ENCODE measurements around the gene TESMIN.

The TESMIN gene, protein sequence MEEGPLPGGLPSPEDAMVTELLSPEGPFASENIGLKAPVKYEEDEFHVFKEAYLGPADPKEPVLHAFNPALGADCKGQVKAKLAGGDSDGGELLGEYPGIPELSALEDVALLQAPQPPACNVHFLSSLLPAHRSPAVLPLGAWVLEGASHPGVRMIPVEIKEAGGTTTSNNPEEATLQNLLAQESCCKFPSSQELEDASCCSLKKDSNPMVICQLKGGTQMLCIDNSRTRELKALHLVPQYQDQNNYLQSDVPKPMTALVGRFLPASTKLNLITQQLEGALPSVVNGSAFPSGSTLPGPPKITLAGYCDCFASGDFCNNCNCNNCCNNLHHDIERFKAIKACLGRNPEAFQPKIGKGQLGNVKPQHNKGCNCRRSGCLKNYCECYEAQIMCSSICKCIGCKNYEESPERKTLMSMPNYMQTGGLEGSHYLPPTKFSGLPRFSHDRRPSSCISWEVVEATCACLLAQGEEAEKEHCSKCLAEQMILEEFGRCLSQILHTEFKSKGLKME

DNA sequence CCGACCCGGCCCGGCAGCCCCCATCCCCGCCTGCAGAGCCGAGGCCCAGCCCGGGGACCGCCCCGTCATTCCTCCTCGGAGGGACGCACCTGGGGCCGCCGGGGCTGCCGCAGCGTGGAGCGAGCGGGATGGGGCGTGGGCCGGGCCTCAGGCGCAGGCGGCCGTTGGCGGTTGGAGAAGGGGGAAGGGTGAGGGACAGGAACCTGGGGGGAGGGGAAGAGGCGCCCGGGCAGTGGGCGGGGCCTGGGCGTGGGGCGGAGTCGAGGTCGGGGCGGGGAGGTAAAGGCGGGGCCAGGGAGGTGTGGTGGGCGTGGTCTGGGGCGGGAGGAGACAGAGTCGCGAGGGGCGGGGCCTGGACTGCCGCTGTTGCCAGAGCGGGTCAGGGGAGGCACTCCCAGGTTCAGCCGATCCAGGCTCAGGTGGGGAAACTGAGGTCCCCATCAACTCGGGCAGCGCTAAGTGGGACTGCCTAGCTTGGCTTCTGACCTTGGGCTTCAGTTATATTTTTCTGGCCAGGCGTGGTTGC lies at the start of gene TESMIN:
Gene TESMIN, minus strand, starts transcription at position 190 of the 526 bp plus-strand sequence. CDS start 860 bp downstream, outside the sequence.
- peak; percentile 99 for DNase-seq (ENCODE audit: low spot score)
- in situ Hi-C loops (cut with MboI; ENCODE audit: low sequenced_read_pairs, unreplicated experiment), result no loop called here
- TF ChIP-seq, protein P1, sequence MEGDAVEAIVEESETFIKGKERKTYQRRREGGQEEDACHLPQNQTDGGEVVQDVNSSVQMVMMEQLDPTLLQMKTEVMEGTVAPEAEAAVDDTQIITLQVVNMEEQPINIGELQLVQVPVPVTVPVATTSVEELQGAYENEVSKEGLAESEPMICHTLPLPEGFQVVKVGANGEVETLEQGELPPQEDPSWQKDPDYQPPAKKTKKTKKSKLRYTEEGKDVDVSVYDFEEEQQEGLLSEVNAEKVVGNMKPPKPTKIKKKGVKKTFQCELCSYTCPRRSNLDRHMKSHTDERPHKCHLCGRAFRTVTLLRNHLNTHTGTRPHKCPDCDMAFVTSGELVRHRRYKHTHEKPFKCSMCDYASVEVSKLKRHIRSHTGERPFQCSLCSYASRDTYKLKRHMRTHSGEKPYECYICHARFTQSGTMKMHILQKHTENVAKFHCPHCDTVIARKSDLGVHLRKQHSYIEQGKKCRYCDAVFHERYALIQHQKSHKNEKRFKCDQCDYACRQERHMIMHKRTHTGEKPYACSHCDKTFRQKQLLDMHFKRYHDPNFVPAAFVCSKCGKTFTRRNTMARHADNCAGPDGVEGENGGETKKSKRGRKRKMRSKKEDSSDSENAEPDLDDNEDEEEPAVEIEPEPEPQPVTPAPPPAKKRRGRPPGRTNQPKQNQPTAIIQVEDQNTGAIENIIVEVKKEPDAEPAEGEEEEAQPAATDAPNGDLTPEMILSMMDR (IDR thresholded peaks at IDR 0.05; ENCODE audit: borderline replicate concordance, control extremely low read depth, extremely low read depth, insufficient read depth, missing control alignments), result no peak

DNA sequence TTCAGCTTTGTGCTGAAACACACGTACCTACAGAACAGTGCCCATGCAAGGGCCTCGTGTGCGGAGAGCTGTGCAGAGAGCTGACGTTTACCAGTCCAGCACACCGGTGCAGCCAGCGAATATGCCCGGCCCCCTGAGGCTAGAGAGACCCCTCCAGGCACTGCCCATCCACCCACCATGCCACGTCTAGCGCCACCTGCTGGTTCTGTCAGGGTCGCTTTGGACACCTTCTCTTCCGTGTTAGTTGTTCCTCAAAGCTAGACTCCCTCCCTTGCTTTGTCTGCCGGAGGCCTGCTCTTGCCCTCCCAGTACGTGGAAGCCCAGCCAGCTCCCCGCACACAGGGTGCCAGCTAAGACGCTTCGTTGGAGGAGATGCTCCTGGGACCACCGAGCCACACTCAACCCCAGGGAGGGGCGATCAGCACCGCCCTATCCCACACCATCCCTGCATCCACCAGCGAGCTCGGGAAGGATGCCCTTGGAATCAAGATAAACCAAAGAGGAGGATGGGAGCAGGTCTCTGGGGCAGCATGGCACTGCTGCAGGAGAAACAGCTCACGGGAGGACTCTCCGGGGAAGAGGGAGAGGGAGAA lies 47.0 kb upstream of the TESMIN start:
- in situ Hi-C loops (cut with MboI; ENCODE audit: low sequenced_read_pairs, unreplicated experiment), result no loop called here
- peak; percentile 69 for DNase-seq (ENCODE audit: low spot score)
- TF ChIP-seq, protein P1 (IDR thresholded peaks at IDR 0.05; ENCODE audit: borderline replicate concordance, control extremely low read depth, extremely low read depth, insufficient read depth, missing control alignments), result peak; percentile 45

DNA sequence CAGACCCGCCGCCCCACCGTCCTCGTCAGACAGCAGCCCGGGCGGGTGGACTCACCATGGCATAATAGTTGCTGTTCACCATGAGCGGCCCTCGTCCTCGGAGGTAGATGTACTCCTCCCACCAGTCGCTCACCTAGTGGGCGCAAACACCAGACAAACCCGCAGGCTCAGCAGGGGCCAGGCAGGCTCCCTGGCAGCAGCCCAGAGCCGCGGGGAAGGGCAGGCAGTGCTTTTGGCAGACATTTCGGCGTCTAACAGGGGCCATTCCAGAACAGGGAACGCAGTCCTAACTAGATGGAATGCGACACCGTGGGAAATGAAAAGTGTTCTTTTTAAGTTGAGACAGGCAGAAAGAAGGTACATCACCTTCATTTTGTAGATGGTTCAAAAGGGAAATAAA lies 45.5 kb upstream of the TESMIN start:
- TF ChIP-seq, protein P1 (IDR thresholded peaks at IDR 0.05; ENCODE audit: borderline replicate concordance, control extremely low read depth, extremely low read depth, insufficient read depth, missing control alignments), result no peak
- in situ Hi-C loops (cut with MboI; ENCODE audit: low sequenced_read_pairs, unreplicated experiment), result no loop called here
- DNase-seq (ENCODE audit: low spot score), result no peak

DNA sequence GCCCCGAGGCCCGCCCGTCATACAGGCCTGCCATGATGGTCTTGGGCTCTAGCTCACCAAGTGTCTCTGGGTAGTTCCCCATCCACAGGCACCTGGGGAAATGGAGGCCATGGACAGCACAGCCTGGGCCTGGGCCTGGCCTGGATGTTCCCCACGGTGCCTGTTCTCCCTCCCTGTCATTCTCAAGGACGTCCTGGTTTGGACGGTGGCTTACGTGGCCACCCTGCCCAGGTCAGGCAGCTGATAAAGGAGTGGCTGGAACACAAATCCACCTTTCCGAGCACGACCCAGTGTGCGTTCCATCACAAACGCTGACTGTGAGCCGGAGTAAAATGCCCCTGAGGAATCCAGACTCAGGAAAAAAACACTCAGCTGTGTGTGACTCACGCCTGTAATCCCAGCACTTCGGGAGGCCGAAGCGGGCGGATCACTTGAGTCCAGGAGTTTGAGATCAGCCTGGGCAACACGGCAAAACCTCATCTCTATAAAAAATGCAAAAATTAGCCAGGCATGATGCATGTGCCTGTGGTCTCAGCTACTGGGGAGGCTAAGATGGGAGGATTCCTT lies 41.2 kb upstream of the TESMIN start:
- in situ Hi-C loops (cut with MboI; ENCODE audit: low sequenced_read_pairs, unreplicated experiment), result no loop called here
- TF ChIP-seq, protein P1 (IDR thresholded peaks at IDR 0.05; ENCODE audit: borderline replicate concordance, control extremely low read depth, extremely low read depth, insufficient read depth, missing control alignments), result no peak
- DNase-seq (ENCODE audit: low spot score), result no peak

DNA sequence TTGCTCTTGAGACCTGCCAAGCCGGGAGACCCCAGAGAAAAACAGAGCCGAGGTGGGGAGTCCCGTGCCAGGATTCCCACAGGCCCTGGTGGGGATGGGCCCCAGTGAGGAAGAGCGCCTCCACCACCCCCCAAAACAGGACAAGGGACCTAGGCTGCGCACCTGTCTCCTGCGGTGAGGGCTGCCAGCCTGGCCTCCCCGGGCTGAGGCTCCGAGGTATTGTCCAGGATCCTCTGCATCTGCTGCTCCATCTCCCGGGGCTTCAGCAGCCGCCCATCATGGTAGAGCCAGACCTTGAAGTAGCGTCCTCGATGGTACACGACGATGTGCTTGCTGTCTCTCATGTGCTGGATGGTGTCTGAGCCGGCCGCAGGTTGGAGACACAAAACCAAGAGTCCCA lies 33.3 kb upstream of the TESMIN start:
- no peak for DNase-seq (ENCODE audit: low spot score)
- TF ChIP-seq, protein P1 (IDR thresholded peaks at IDR 0.05; ENCODE audit: borderline replicate concordance, control extremely low read depth, extremely low read depth, insufficient read depth, missing control alignments), result no peak
- in situ Hi-C loops (cut with MboI; ENCODE audit: low sequenced_read_pairs, unreplicated experiment), result no loop called here

DNA sequence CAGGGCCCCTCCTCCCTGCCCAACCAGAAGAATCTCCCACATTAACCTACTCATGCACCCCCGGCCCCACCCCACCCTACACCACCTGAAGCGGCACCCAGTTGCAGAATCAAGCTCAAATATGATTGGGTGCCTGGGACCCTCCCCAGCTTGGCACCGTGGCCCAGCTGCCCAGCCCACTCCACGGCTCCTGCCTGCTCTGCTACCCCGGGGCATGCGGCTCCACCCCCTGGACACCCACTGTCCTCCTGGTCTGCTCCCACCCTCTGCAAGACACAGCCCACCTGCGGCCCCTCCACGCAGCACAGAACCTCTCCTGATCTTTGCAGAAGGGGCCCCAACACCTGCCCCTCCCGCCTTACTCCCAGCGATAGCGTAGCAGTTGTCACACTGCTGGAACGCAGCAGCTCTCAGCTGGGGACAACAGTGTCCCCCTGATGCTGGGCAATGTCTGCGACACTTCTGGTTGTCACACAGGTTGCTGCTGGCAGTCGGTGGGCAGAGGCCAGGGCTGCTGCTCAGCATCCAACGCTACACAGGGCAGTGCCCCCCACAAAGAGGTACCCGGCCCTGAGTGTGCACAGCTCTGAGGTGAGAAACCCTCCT lies 32.0 kb upstream of the TESMIN start:
- TF ChIP-seq, protein P1 (IDR thresholded peaks at IDR 0.05; ENCODE audit: borderline replicate concordance, control extremely low read depth, extremely low read depth, insufficient read depth, missing control alignments), result no peak
- in situ Hi-C loops (cut with MboI; ENCODE audit: low sequenced_read_pairs, unreplicated experiment), result no loop called here
- no peak for DNase-seq (ENCODE audit: low spot score)

Measured in GM13976 (cell line).